Stimulated activated CD4-positive, alpha-beta T cell treated with anti-CD3 and anti-CD28 coated beads, Interleukin-12 subunit alpha, Interleukin-12 subunit beta, amount 100 ng/mL, for 24 hours (primary cell): ENCODE results near the gene XPO6.

Experiments
- DNase-seq, 2 experiments: peaks; one replicate each; pipeline ENCODE4 v3.0.0-alpha.2; 2020; ENCODE audit warnings: low read depth in 2 of 2

The XPO6 gene

DNA sequence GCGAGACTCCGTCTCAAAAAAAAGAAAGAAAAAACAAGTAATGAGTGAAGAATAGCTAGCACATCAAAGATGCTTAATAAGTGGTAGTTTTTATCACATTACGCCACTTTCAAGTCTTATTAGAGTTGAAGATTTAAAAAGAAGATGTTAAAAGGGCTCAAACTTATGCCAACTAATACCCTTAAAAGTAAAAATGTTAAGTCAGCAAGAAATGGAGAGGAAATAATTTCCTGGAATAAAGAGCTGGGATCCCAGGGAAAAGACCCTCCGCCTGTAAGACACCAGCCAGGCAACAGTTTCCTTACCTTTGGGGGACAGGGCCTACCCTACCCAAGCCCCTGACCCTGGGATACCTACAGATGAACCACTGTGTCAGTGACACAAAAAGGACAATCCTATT lies 3.6 kb downstream of the XPO6 start:
- no peak for DNase-seq

DNA sequence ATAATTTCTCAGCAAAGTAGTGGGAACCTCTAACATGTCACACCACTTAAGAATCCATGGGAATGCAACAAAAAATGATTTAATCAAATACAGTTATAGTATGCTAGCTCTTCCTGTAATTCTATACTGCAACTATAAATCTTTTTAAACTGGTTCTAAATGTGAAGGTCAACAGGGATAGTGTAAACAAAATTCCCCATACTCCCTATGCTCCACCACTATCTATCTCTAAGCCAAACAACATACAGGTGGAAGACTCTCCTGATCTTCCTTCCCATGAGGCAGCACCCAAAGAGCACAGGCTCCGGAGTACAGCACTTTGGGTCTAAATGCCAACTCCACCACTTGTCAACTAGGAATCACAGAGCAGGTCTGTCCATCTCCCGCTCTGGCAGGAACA lies 4.4 kb downstream of the XPO6 start:
- no peak for DNase-seq

DNA sequence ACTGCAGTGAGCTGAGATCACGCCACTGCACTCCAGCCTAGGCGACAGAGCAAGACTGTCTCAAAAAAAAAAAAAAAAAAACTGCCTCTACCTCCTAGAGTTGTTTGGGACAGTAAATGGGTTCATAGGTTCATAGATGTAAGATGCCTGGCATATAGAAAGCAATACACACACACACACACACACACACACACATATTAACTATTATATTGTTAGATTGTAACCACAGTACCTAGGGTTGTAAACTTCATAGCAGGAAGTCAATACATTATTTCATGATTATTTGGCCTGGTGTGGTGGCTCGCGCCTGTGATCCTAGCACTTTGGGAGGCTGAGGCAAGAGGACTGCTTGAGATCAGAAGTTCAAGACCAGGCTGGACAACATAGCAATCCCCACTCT lies 5.8 kb downstream of the XPO6 start:
- no peak for DNase-seq

DNA sequence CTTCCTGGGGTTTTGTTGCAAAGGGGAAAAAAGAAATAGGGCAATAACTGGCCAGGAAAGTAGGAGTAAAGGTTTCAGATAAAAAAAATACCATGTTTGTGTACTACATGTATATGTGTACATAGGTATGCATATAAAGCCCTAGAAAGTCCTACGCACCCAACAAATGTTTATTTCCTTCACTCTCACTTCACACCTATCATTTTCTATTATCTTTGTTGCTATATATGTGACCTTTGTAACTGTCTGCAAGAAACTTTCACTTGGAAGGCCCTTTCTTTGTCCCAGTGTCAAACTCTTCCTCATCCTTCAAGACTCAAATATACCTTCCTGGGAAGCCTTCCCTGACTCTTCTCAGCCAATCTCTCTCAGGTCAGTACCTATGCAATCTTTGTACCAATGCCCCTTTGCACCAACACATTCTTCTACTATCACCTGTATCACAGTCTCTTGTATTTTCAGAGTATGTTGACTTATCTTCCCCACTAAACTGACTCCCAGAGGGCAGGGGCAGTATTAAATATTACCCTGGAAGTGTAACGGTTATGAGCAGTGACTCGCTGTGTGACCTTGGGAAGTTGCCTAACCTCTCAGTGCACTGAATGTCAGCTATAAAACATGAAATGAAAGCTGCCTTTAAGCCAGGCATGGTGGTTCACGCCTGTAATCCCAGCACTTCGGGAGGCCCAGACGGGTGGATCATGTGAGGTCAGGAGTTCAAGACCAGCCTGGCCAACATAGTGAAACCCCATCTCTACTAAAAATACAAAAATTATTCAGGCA lies 6.5 kb downstream of the XPO6 start:
- DNase-seq = no peak

DNA sequence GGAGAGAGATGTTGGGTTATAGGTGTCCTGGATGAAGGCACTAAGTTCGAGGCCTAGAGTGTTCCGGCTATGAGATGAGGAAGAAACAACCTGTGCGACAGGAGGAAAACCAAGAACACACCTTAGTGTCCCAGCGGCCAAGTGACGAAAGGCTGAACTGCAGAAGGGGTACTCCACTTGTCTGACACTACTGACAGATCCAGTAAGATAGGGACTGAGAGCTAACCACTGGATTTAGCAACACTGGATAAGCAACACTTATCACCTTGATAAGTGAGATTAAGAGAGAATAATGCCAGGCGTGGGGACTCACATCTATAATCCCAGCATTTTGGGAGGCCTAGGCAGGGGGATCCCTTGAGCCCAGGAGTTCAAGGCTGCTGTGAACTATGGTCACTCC lies 7.1 kb downstream of the XPO6 start:
- DNase-seq = no peak

DNA sequence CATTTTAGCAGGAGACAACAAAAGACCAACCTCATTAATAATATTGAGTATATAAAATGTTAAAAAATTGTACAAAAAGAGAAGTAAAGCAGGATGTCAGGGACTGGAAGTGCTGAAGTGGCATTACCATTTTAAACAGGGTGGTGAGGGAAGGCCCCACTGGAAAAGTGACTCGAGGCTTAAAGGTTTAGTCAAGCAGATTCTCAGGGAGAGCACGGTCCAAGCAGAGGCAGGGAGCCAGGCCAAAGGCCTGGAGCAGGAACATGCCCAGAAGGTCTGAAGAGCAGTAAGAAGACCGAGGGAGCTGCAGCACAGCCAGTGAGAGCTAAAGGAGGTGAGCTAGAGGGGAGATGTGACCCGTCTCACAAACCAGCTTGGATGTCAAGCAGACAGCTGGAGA lies 7.6 kb downstream of the XPO6 start:
- no peak for DNase-seq

DNA sequence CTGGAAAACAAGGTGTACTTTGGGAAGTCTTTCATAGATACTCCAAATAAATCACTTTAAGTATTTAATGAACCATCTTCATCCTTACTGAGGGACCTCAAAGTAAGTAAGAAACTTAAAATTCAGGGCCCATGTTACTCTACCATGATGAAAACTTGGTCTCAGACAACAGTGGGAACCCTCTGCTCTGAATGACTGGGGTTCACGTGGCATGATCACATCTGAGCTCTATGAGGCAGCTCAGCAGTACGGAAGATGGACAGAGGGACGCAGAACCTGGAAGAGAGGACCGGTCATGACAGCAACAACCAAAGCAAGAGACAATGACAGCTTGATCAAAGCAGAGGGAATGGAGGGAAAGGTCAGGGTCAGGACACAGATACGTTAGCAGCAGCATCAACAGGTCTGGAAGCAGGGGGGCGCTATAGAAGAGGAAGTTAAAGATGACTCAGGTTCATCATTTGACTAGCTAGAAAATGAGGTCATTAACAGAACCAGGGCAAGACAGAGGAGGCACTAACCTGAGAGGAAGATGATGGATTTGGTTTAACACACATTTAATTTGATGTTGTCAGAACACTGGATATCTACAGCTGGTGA lies 9.5 kb downstream of the XPO6 start:
- no peak for DNase-seq

DNA sequence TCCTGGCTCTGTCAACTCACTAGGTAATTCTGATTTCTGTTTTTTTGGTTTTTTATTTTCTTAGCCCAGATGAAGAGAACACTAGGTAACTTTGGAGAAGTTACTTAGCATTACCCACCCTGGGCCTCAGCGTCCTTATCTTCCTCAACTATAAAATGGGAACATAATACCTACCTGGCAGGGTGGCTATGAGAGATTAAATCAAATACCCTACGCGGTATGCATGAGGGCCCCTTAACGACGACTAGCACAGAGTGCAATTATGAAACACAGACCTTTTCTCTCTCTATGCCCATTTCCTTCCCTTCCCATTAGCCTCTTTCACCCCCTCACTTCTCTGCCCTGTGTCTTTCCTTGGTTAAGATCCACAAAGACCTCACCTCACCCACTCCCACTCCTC lies 11.1 kb downstream of the XPO6 start:
- DNase-seq = no peak

DNA sequence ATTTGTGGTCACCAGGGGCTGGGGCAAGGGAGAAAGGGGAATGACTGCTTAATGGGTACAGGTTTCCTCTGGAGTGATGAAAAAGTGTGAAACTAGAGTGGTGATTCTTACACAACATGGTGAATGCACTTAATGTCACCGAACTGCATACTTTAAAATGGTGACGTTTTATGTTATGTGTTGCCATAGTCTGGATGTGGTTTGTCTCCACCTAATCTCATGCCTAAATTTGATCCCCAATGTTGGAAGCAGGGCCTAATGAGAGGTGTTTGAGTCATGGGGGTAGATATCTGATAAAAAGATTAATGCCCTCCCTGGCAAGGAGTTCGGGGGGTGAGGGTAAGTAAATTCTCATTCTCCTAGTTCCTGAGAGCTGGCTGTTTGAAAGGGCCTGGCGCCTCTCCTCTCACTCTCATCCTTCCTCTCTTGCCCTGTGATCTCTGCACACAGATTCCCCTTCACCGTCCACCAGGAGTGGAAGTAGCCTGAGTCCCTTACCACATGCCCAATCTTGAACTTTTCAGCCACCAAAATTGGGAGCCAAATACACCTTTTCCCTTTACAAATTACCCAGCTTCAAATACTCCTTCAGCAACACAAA lies 15.3 kb downstream of the XPO6 start:
- DNase-seq = no peak

GRCh38 chr16:28195859-28196258 lies 15.9 kb downstream of the XPO6 start:
- no peak for DNase-seq

DNA sequence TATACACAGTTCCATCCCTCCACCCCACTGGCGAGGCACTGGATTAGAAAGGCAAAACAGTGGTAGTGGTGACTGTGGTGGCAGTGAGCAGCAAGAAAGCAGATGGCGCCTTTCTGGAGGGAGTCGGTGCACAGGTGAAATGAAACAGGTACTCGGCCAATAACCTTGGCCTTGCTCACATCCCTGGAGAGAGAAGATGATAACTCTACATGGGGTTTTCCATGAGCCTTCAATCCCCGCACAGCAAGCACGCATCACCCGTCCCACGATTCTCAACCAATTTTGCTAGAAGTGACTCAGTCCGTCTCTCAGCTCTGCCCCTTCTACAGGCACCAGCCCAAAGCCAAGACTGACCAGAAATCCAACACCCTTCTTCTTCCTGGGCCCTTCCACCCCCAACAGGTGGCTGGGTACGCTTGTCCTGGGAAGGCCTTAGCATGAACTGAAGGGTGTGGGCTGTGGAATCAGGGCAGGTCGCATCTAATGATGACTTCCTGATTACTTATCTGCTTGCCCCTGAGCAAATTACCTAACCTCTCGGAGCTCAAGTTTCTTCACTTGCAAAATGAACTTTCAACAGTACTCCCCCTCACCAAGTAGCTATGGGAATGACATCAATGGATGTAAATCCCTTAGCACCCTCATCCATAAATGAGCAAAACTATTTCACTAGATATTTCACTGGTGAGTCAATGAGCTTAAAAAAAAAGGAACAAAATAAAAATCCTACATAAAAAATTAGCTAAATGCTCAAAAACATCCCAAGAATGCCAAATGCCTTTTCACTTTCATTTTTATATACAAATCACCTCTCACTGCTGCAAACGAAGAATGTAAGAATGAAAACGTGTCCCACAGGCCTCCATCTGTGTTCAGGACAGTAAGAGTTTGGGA lies 18.0 kb downstream of the XPO6 start:
- DNase-seq = no peak

DNA sequence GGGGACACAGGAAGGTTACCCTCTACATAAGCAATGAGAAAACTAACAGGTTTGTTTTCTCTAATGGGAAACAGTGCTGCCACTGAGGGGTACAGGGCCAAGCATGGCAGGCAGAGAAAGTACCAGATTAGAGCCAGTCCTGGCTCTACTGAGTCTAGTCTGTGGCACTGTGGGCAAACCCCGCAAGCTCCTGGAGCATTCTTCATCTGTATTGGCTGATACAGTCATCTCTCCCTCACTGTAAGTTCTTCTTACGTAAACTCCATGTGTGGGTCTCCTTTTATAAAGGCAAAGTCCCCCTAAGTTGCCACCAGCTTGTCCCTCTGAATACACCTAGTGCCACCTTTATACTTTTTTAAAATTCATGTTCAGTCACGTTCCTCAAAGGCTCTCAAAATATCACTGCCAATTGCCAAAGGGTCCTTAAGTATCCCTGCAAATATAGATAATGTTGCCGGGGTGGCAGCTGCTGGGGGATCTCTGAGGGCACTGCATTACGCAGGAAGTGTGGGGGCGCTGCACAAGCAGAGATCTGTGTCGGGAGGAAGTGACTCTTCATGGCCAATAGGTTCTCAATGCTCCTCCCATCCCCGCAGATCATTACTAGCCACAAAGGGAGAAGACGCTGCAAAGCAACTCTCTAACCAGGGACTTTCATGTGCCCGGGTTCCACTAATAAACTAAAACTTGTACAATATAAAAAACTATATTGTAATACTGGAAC lies 18.8 kb downstream of the XPO6 start:
- DNase-seq = peak; percentile 37 to 53

GRCh38 chr16:28191364-28191960 lies 20.3 kb downstream of the XPO6 start:
- DNase-seq = no peak

DNA sequence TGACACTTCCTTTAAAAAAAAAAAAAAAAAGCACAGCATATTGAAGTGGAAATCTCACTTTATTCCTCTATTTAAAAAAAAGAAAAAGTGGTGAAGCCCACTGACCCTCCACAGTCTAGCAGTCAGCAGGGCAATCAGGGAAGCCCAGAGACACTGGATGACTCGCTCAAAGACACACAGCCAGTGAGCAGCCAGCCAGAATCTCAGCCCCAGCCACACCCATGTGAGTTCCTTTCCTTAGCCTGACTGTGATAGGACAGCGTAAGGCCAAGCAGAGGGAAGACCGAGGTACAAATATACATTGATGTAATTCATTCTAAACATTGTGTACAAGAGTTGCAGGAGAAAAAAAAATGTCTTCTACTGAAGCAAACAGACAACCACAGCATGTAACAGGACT lies 22.5 kb downstream of the XPO6 start:
- DNase-seq = no peak

GRCh38 chr16:28188085-28188916 lies 23.5 kb downstream of the XPO6 start:
- no peak for DNase-seq

- DNase-seq = no peak
These were observed 24.2 kb downstream of the XPO6 start for GRCh38 chr16:28187595-28188004.

GRCh38 chr16:28186752-28187151 lies 25.0 kb downstream of the XPO6 start:
- DNase-seq = no peak

DNA sequence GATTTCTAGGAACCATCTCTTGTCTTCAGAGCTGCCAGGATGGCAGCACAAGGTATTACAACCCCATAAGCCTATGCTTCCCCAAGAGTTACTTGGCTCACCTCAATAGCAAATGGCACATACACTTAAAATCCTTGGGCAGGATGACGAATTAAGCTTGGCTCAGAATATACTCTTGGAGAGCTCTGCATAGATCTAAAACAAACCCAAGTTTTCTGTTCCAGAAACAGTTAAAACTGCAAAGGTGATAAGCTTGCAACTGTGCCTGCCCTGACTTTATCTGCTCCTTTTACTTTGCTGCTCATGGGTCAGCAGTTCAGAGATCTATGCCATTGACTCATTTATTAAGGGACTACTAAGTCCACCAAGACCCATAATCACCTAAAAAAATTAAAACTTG lies 26.1 kb downstream of the XPO6 start:
- DNase-seq = no peak

- DNase-seq = no peak
These were observed 27.1 kb downstream of the XPO6 start for GRCh38 chr16:28184625-28185024.

GRCh38 chr16:28183930-28184329 lies 27.8 kb downstream of the XPO6 start:
- no peak for DNase-seq
